GM19328 (cell line): Measurements from ENCODE around the gene TLL1.

Experiments used
- ATAC-seq: cut with Tn5 transposase; IDR thresholded peaks from one replicate; pipeline ENCODE4 v1.9.1; 2021; ENCODE audit warnings: mild to moderate bottlenecking, moderate library complexity; ENCODE audit not compliant: unreplicated experiment

Gene TLL1

DNA sequence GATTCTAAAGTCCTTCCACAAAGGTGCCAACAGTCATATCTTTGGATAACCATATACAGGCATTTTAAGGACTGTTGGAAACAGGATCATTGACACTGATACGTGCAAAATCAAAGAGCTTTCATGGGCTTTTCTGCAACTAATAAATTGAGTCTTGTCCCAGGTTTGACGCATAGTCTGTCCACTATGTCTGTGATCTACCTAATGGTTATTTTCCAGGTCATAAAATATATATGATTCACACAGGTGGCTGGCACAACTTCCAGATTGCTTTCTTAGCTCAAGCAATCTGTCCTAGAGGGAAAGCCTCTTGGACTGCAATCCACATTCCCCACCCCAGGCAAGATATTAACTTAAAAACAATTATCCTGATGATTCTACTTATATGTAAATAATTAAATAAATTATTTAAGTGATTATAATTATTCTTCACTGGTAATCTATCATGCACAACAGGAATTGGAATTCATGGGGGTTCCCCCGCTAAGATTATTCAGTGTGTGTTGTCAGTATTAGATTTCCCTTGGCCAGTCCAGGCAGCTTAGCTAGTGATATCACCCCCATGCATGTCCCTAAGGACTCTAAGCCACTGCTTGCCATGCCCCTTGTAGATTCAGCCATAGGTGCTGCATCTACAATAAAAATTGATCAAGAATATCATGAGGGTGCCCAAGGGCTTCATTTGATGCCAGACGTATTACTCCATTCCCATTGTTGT, 97.8 kb downstream of the TLL1 start:
- no peak for ATAC-seq

DNA sequence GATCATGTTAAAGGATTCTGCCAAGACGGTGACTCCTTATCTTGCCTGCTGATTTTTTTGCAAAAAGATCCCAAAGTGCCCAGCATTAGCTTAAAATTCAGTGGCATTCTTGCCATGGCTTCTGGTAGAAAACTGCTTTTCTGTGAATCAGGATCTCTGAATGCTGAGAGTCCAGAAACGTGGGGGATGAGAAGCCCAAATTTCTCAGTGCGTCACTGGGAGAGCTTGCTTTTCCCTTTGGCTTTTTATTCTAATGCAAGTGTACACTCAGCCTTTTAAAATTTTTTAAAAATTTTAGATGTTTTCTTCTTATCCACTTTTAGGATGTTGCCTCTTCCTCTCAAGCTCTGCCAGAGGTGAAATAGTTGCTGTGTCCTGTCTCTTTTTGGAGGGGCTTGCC, 98.4 kb downstream of the TLL1 start:
- no peak for ATAC-seq

DNA sequence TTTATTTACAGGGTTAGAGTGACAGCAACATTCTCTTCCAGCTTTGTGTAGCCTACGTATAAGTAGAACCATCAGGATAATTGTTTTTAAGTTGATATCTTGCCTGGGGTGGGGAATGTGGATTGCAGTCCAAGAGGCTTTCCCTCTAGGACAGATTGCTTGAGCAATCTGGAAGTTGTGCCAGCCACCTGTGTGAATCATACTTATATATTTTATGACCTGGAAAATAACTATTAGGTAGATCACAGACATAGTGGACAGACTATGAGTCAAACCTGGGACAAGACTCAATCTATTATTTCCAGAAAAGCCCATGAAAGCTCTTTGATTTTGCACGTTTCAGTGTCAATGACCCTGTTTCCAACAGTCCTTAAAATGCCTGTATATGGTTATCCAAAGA, 98.9 kb downstream of the TLL1 start:
- no peak for ATAC-seq

DNA sequence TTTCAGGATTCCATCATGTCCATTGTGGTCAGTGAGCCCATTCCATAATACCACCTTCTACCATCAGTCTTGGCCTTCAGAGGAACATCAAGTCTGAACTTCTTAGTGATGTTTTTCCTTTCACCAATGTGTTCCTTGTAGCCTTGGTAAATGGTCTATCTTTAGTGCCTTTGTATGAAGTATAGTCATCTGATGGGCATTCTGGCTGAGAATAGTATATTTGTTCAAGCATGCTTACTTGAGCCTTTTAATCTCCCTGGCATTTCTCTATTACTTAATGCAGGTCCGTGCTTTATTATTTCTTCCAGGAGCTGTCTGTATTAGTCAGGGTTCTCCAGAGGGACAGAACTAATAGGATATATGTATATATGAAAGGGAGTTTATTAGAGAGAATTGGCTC, 99.7 kb downstream of the TLL1 start:
- no peak for ATAC-seq

- ATAC-seq: no peak
These were observed 109.9 kb downstream of the TLL1 start for GRCh38 chr4:165982934-165983333.

GRCh38 chr4:165986956-165987698, 114.1 kb downstream of the TLL1 start:
- ATAC-seq: no peak

DNA sequence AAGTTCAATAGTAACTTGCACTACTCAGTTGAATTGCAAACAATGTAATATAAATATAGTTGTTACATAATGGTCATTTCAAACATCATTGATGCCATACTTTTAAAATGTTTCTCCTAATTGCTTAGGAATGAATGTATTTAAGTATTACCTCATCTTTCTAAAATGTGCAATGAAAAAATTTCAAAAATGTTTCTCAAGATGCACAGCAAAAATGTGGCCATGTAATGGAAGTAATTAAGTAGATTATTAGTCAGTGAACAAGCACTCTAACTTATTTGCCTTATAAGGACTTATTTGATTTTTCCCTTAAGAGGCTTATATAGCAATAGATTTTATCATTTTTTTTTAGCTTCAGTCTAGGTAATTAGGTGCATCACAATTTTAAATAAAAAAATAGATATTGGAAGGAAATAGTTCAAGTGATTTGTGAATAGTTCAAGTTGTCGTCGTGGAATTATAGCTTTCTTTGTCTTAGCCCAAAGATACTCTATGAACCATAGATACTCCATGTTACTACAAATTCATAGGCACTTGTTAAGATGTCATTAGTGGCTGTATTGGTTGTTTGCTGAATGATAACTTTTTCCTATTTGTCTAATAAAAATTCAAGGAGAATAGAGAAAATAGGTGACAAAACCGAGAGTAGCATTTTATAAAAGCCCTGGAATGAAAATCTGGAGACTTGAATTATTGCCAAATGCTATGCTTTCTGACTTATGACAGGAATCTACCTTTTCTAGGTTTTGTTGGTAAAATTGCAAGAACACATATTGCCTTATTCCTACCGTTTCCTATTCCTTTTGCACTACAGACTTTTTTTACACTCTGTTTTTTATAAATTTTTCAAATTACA, 118.5 kb downstream of the TLL1 start:
- ATAC-seq: no peak

GRCh38 chr4:165992283-165992682, 119.2 kb downstream of the TLL1 start:
- no peak for ATAC-seq

DNA sequence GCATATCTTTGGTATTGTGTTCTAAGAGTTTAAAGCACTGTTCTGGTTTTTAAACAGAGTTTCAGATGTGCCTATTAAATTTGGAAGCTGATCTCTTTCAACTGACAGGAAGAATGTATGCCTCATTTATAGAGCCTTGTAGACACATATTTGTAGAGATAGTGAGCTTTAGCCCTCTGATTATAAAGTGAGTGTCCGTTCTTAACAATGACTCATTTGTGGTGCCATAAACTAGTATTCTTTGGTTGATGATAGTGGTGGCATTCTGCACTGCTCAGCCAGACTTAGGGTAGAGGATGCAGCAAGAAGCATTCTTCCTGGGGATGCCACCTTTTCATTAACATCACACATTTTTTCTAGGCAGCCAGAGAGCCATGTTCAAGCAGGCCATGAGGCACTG, 121.7 kb downstream of the TLL1 start:
- ATAC-seq: no peak

DNA sequence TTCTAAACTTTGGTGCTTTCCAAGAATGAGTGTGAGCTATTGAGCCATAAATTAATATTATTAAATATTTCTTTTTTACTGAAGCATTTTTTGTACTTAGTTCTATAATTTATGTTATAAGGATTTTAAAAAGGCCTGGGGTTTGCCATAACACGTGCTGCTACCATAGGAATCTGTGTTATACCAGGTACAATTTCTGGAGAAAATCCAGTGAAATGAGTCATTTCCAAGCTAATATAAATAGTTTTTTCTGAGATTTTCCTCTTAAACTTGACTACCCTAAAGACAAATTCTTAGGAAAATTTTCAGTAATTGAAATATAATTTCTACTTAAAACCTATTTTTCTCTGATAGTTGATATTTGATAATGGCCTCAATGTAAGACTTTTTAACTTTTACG, 130.8 kb downstream of the TLL1 start:
- ATAC-seq: no peak

DNA sequence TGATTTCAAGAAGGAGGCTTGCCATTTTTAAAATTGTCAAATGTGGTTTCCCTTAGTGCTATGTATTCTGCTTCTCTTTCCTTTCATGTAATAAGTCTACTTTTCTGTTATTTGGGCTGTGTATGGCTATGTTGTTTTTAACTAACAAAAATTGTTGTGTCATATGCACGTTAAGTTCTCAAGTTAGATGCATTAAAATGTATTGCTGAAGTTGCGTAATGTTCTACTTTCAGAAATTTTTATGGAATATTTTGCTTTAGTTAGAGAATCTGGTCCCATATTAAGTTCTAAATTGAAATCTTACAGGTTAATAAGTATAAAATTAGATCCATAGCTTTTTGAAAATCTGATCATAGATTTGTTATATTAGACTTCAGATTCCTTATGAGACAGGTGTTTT, 133.2 kb downstream of the TLL1 start:
- ATAC-seq: no peak

- no peak for ATAC-seq
These were observed 135.5 kb downstream of the TLL1 start for GRCh38 chr4:166008510-166008909.

DNA sequence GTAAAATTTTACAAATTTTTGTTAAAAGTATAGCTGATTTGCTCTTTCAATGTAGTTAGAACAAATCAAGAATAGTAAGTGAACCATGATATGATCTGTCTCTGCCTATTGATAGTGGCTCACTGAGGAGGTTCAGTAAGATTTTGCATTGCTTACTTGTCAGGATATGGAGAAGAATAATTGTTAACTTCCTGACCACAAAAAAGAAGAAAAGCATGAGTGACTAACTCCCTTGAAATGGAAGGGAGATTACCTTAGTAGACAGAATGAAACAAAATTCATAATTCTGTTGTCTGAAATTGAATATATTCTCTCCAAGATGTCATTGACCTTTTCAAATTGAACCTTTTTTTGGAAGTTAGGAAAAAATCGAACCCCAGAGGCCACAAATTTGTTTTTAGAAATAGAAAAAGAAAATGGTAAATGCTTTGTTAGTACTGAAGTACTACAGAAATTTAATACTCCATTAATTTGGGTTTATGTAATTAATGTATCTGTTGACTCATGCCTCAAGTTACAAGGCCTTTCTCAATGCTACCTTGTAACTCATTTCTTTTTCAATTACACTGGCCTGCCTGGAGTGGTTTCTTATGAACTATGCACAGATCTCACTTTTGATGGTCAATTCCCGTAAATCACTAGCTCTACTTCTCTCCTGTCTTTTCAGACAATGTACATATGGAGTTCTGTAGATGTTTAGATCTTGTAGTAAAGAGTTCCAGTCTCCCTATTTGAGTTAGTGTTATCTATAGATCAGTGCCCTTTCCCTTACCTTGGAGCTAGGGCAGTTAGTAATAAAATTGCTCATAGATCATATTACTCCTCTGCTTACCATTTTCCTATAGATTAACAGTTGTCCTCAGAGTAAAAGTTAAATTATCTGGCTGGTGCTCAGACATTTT, 139.3 kb downstream of the TLL1 start:
- ATAC-seq: no peak

- no peak for ATAC-seq
These were observed 141.4 kb downstream of the TLL1 start for GRCh38 chr4:166014411-166014810.

- ATAC-seq: no peak
These were observed 144.8 kb downstream of the TLL1 start for GRCh38 chr4:166017804-166018203.

DNA sequence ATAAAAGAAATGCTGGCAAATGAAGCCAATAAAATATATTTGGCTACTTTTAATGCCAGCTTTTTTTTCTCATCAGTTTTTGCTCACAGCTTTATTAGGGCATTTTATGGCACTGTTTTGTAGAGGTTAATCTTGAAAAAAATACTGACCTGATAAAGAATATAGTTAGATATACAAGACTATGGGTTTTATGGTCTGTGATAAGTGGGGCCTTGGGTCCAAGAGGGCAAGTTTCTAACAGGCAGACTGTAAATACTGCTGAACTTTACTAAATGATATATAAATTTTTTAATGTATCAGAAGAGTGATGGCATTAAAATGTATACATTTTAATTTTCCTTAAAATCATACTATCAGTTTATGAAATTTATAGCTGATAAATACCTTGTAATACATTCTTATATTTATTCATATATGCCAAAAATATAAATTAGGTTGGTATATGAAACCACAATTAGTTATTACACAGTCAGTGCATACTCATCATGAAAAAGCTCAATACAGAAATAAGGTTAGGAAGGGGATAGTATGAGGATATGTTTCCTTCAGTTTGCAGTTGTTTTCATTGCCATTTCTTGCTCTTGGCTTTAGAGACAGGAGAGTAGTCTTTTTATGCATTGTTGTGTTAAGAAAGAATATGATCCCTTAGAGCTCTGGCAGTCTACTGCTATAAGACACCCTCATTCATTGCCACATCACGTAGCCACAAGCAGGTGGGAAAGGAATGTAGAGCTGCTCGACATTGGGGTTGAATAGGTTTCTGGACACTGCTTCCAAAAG, 146.6 kb downstream of the TLL1 start:
- no peak for ATAC-seq

- ATAC-seq: no peak
These were observed 148.6 kb downstream of the TLL1 start for GRCh38 chr4:166021617-166022016.

DNA sequence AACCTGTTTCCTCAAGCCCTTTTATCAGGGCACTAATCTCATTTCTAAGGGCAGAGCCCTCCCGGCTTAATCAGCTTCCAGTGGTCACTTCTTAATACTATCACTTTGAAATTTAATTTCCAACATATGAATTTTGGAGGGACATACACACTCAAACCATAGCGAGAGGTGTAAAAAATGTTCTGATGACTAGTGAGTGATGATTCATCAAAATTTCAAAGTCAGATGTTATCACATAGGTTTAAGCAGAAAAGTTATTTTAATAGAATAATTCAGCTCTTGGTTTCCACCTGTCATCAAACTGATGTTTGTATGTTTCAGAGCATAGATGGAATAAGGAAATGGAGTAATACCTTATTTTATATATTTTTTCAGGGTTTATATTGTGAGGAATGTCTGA, 161.9 kb downstream of the TLL1 start:
- ATAC-seq: no peak

DNA sequence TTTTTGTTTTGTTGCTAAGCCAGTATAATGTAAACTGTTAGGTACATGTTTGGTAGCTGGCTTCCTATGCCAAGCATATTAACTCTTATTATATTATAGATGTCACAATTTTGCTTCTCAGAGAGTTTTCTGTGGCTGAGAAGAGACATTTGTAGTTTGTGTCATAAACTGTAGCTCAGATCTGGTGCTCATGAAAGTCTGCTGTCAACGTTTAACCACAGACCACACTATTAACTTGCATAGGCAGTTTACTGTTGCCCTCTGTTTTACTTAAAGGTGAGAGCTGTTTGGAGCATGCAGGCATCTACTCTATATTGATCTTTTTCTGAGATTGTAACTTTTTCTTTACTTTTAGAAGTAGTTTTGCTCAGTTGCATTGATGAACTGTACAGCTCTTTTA, 166.8 kb downstream of the TLL1 start:
- no peak for ATAC-seq

- no peak for ATAC-seq
These were observed 169.5 kb downstream of the TLL1 start for GRCh38 chr4:166042510-166043055.
